ENCODE measurements around the gene ARRDC2.

The ARRDC2 gene

DNA sequence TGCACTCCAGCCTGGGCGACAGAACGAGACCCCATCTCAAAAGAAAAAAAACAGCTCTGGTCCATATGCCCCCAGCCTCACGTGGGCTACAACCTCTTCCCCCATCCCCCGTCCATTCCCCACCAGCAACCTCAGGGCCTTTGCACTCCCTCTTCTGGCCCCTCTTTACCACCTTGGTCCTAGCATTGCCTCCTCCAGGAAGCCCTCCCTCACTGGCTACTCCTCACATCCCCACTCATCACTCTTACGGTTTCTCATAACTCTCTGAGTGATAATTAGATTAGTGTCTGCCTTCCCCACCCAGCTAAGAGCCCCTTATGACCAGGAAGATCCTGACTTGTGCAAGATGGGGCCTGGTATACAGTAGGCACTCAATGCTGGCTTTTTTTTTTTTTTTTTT is 48.0 kb downstream of the ARRDC2 start:
- in situ Hi-C loops (cut with MboI; ENCODE audit: low sequenced_read_pairs): loop anchor here (5.0 to 25.0 kb wide), 2 partner anchors 54 to 119 kb away; partner anchors contain the start of gene CCDC124

DNA sequence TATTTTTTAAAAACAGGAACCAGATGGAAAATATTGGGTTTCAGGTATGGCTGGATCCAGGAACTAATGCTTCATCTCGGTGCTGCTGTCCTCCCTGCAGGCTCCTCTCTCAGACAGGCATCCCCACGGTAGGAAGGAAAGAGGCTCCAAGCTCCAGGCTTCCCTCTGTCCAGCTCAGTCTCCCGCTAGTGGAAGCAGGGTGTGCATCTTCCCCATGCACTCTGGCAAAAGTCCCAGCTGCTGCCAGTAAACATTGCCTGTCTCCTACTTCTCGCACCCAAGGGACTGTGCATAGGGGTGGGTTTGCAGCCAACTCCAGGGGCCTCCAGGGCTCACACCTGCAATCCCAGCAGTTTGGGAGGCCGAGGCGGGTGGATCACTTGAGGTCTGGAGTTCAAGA is 49.6 kb downstream of the ARRDC2 start:
- in situ Hi-C loops (cut with MboI; ENCODE audit: low sequenced_read_pairs): loop anchor here (5.0 to 25.0 kb wide), 2 partner anchors 55 to 120 kb away; partner anchors contain the start of gene CCDC124

DNA sequence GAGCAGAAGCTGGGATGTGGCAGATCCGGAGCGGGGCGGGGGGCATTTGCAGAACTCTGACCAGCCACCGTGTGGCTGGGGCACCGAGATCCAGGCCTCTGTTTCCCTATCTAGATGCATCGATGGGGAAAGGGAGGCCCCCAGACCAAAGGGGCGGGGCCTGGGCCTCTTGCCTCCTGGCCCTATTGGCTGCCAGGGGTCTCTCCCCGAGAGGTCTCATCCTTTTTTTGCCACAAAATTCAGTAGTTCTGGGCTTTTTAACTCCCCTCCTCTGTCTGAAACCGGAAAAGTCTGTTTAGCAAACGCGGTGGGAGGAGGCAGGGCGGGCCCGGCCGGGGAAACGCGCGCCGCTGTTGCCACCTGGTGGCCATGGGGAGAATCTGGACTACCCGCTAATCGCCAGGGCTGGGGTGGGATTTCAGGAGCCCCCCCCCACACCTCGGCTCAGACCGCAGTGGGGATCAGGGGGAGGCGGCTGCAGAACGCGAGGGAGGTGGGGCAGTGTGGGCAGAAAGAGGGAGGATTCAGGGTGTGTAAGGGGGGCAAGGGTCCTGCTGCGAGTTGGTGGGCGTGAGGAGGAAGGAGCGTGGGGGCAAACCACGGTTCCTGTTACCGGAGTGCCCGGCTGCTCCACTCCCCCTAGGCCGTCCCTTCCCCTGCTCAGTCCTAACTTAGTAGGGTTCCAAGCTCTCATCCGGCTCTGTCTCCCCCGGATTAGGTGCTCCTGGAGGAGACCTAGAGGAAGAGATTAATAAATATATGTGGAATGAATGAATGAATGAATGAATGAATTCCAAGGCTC is 50.4 kb downstream of the ARRDC2 start:
- in situ Hi-C loops (cut with MboI; ENCODE audit: low sequenced_read_pairs): loop anchor here (5.0 to 25.0 kb wide), 2 partner anchors 56 to 121 kb away; partner anchors contain the start of gene CCDC124

GRCh38 chr19:18059297-18059696 is 51.3 kb downstream of the ARRDC2 start:
- in situ Hi-C loops (cut with MboI; ENCODE audit: low sequenced_read_pairs): loop anchor here (5.0 to 25.0 kb wide), 2 partner anchors 57 to 122 kb away; partner anchors contain the start of gene CCDC124

DNA sequence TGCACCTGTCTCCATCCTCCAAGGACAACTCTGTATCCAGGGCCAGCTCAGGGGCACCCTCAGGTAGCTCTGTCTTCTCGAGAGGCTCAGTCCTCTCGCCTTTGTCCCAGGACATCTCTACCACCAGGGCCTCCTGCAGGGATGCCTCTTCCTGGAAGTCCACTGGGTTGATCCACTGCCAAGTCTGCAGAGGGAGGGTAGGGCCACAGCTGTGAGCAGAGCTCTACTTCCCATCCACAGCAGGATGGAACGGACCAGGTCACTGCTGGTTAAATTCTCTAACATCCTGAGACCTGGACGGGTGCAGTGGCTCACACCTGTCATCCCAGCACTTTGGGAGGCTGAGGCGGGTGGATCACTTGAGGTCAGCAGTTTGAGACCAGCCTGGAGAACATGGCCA is 51.9 kb downstream of the ARRDC2 start:
- in situ Hi-C loops (cut with MboI; ENCODE audit: low sequenced_read_pairs): loop anchor here (5.0 to 25.0 kb wide), 2 partner anchors 58 to 123 kb away; partner anchors contain the start of gene CCDC124

DNA sequence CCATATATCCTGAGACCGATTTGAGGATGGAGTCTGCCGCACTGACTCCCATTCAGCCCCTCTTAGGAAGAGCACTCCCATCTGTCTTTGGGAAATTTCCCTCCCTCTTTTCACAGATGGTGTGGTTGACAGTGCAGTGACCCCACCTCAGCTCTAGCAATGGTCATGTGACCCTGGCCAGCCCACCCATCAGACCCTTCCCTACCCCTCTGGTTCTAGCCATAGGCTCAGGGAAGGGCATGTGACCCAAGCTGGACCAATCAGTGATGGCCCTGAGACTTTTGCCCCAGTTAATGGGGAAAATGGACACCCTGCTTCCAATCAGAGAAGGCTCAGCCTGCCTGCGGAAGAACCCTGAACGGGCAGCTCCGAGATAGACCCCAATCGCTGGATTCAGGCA is 52.5 kb downstream of the ARRDC2 start:
- in situ Hi-C loops (cut with MboI; ENCODE audit: low sequenced_read_pairs): loop anchor here (25.0 kb wide), 1 partner anchor 123 kb away; the partner anchor contains the start of gene CCDC124

- in situ Hi-C loops (cut with MboI; ENCODE audit: low sequenced_read_pairs): loop anchor here (25.0 kb wide), 1 partner anchor 125 kb away; the partner anchor contains the start of gene CCDC124
Measured at GRCh38 chr19:18062028-18062427, 54.1 kb downstream of the ARRDC2 start.

- in situ Hi-C loops (cut with MboI; ENCODE audit: low sequenced_read_pairs): loop anchor here (25.0 kb wide), 1 partner anchor 126 kb away; the partner anchor contains the start of gene CCDC124
Measured at GRCh38 chr19:18063463-18063862, 55.5 kb downstream of the ARRDC2 start.
